ENCODE data around the gene AFAP1.

AFAP1 gene

DNA sequence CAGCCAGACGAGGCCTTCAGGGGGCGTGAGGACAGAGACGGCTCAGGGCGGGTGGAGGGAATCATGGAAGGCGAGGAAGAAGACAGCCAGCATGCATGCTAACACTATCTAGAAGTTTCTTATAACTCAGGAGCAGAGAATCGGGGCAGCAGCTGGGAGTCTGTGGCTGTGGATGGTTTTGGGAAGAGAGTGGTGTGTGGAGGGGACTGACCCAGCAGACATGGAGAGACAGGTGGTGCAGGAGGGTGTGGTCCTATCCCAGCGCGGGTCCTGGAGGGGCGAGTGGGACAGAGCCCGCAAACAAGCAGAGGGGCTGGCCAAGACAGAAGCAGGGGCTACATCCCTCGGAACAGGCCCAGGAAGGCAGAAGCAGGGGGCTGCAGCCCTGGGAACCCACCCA is 192.1 kb downstream of the AFAP1 start:
- no peak for DNase-seq

DNA sequence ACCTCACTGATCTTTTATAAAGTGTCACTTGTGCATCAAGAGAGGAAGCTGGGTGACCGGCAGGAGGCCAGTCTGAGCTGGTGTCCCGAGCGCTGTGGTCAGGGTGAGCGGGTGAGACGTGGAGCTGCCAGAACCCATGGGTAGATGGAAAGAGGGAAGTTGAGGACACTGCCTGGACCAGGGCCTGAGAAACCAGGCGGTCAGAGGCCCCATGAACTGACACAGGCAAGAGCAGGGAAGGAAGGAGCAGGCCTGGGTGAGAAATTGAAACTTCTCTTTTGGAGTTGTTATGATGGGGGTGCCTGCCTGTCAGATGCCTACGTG is 192.6 kb downstream of the AFAP1 start:
- DNase-seq: peak; percentile 29

DNA sequence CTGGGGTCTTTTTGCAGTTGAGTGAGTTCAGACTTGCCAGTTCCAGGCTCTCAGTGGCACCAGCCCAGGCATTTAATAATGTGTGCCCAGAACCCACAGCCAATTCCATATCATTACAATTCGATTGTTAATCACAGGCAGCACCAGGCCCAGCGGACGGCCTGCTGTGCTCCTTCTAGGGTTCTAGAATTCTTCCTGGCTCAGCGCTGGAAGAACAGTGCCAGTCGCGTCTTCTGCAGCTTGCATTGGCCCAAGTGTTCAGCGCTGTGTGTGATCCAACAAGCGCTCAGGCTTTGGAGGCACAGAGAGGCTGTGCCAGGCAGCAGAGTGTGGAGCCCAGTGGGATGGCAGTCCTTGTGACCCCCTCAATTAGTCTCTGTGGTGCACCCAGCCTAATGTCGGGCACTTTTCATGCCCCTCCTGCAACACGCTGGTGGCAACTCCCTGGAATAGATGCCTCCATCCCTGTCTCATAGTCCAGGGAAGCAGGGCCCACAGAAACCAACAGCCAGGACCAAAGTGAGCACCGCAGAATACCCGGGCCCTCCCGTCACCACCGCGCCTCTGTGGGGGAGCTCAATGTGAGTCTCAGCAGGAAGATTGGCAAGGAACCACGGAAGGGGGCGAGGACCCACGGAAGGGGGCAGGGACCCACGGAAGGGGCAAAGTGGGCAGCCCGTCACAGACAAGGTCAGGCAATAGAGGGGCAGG is 193.2 kb downstream of the AFAP1 start:
- DNase-seq: no peak

DNA sequence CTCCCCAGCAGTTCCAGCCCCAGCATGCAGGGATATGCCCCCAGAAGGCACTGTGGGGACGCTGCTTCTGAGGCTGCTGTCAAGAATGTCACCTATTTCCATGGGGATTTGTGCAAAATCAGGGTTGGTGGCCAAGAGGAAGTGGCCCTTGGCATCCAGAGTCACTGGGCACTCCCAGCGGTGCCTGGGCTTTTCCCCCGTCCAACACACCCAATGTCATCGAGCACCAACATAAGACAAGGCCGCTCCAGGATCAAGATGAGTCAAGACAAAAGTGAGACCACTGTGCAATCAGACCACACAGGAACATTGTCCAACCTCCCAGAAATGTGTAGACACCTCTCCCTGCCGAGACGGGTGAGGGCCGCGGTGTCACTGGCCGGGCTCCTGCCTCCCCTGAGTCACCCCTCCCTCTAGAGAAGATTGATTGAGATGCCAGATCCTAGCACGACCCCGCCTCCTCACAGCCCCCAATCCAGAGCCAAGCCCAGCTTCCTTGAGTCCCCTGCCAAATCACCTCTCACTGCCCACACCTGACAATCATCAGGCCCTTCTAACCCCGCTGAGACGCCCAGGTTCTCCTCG is 194.3 kb downstream of the AFAP1 start:
- peak; percentile 42 for DNase-seq

DNA sequence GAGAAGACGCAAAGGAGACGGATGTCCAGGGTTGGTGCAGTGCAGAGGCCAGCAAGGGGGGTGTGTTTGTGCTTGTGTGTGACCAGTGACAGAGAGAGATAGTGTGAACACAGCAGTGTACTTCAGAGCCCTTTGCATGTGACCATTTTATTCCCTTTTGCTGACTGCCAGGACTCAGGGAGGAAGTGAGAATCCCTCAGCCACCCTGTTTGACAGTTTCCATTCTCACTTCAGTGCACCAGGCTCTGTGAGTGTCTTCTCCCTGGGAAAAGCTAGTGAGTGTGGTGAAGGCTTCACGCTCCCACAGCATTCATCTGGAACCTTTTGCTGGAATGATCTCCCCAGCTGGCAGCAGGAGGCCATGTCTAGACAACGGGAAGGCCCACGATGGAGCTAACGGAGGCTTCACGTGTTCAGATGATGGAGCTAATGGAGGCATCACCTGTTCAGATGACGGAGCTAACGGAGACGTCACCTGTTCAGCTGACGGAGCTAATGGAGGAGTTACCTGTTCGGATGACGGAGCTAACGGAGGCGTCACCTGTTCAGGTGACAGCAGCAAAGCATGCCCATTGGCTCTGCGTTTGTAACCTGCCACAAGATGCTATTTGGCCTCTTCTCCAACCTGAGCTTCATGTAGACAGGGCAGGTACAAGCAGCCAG is 195.4 kb downstream of the AFAP1 start:
- peak; percentile 78 for DNase-seq

DNA sequence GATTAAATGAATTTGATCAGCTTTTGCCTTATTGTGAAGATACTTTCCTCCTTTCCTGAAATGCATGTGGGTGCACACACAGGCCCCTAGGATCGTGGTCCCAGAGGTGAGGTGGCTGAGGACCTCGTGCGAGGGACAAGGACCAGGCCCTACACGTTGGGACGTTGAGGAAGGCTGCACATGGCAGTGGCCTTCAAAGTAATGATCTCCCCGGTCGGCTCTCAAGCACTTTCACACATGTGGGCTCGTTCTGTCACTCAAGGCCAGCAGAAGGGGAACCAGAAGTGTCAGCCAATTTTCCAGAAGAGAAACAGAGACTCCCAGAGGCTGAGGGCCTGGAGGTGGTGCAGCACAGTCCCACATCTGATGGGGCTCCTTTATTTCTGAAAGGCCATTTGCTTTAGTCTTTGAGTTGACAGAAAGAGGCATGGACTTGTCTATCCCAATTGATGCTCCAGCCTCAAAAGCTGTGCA is 196.8 kb downstream of the AFAP1 start:
- peak; percentile 36 for DNase-seq

DNA sequence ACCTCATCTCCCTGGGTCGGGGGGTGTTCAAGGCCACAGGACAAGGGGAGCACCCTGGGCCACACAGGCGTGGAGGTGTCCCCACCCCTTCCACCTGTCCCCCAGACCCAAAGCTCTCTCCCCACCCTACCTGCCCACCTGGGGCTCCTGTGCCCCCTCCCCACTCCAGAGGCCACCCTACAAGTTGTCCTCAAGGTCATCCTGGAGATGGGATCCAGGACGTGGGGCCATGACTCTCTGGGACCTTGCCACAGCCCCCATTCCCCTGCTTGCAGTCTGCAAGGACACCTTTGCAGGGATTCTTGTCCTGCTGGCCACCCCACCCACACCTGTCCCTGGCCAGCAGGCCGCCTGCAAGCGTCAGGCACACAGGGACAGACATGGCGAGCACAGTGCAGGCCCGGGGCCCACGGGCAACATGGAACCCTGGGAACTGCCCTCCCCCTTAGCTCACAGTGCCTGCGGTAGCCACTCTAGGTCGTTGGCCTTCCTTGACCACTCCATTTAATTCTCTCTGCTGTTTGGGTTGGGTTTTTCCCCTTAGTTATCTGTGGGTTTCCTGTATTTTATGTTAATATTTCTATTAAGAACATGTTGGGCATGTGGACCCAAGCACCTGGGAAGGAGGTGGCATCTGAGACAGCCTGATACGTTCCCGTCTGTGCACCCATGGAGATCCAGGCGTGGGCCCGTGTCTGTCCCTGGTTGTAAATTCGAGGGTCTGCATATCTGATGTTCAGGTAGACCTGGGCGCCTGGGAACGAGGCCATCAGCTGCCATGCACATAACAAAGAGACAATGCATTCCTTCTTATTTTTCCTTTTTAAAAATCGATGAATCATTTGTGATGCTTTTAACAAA is 197.5 kb downstream of the AFAP1 start:
- DNase-seq: no peak

DNA sequence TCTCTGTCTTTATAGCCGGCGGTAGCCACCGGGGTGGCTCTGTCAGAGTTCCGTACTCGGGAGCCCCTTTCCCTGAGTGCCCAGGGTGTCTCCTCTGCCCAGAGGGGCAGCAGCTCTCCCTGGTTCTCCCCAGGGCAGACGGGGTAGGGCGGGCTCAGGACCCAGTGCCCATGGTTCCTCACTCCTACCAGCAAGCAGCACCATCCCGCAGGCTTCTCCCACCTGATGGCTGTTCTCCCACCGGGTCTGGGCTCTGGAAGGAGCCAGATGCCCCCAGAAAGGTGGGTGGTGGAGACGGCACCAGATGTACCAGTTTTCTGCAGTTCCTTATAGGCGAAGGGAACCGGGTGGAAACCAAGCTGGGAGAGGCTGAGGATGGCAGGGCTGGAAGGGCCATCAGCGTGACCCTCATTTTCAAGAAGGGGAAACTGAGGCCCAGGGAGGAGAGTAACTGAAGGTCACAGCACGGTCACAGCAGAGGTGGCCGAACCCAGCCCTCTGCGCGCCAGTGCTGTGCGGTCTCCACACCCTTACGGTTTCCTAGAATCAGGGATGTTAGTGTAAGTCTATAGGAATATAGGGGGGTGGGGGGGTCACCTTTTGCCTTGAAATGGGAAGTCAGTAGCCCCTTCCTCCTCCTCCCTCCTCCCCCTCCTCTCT is 198.7 kb downstream of the AFAP1 start:
- DNase-seq: no peak

DNA sequence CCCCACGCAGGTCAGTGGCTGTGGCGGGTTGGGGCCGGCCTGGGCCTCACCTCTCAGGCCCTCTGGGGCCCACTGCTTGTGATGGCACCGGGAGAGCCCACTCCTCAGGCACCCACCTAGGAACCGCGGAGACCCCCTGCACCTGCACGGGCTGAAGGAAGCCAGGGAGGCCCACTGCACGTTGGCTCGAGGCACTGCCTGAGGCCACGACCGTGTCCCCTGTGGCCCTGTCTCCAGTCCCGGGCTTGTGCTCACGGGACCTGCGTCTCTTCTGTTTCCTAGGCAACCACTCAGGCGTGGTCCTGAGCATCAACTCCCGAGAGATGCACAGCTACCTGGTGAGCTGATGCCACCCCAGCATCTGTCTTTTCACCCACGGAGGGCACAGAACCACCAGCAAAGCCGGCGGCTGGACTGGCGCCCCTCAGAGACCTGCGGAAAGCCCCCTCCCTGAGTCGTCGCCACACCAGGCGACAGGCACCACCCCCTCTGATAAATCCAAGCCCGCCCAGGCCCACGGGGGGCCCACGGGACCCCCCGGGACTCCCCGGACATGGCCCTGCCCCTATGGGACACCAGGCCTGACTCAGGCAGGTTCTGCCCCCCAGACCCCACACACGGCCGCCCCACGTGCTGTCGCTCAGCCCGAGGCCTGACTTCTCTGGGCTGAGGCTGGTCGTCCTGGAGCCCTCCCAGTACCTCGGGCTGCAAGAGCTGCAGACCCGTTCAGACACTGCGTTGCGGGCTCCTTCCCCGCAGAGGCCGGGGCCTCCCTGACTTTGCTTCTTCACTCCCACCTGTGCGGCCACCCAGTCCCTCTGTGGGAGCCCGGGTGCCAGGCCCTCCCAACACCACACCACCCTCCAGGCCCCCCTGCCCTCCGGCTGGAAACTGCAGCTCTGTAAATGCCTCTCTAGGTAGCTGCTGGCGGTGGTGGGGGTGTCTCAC is 199.5 kb downstream of the AFAP1 start:
- no peak for DNase-seq

DNA sequence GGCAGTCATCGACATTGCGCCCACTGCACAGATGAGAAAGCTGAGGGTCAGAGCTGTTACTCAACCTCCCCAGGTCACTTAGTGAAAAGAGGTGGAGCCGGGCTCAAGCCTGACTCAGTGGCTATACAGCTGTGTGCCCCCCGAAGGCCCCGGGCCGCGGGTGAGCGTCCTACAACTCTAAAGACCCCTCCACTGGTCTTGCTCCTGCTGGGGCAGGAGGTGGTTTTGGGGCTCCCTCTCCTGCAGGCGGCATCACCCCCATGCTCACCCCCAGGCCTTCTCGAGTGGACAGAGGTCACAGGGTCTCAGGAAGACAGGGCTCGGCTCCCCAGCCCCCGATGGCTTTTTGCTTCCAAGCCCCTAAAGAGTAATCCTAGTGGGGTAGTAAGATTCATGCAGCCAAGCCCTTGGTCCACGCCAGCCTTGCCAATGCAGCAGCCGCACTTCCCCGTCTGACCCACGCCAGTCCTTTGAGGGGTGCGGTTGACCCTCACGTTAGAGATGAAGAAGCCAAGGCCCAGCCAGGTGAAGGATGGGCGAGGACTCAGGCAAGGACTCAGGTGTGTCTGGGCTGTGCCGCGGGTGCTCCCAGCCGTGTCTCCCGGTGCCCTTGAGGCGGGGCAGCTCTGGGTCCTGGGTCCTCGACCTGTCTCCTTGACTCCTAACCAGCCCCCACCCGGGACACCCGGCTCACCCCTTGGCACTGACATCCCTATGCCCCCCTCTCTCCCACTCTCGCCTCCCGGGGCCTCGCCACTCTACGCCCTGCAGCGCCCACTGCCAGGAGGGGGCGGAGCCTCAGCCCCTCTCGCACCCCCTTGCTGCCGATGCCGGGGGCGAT is 200.4 kb downstream of the AFAP1 start:
- DNase-seq: no peak

DNA sequence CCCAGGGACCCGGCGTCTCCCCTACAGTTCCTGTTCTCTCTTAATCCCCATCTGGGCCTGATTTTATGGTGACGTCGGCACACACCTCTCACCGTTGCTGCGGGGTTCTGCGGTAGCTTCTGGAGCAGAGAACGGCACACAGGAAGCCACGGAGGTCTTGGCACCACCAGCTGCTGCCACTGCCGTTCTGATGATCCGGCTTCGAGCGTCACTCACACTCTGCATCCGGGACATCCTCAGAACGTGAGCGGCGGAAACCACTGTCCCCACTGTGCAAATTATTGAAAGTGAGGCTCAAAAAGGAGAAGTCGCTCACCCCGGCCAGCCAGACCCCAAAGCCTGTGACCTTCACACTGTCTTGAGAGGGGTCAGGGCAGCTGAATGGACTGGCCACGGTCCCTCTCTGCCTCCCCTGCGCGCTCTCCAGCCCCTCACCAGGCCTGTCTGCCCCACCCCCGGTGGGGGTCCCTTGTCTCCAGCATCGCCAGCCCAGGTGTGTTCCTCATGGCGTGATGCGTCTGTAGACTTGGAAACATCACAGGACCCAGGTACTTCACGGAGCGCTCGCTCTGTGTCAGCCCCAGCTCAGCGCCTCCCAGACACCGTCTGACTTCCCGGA is 201.1 kb downstream of the AFAP1 start:
- no peak for DNase-seq

DNA sequence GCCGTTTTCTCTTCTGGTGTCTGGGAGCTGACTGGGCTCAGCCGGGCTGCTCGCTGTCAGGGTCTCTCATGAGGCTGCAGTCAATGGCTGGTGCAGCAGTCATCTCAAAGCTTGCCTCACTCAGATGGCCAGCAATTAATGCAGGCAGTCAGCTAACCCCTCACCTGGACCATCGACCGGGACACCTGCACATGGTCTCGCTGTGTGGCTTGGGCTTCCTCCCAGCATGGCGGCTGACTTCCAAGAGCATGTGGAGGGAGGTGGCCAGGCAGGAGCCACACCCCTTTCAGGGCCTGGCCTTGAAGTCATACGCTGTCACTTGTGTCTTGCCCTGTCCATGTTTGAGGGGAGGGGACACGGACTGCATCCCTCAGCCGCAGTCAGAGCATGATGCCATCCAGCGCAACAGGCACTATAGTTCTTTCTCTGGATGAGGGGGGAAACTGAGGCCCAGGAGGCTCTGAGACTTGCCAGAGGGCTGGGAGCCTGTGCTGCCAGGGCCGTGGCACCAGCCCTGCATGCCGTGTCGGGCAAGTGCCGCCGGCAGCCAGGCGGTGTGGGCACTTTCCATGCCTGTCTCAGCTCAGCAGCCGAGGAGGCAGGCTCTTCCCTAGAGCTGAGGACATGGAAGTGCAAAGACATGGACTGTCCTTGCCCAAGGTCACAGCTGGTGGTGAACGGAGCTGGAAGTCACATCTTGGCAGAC is 201.8 kb downstream of the AFAP1 start:
- no peak for DNase-seq

DNA sequence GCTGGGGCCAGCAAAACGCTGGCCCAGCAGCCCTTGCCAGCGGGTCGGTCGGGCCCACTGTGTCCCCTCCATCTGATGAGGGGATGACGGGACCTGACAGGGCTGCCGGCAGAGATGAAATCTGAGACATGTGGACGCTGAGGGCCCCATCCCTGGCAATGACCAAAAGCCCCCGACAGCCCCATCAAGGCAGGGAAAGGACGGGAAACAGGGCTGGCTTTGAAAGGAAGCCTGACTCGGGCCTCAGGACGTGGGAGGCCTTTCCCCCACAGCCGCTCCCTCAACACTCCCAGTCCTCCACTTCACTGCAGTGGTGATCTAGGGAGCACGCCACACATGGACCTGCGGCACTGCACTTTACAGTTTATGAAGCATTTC is 202.4 kb downstream of the AFAP1 start:
- no peak for DNase-seq

DNA sequence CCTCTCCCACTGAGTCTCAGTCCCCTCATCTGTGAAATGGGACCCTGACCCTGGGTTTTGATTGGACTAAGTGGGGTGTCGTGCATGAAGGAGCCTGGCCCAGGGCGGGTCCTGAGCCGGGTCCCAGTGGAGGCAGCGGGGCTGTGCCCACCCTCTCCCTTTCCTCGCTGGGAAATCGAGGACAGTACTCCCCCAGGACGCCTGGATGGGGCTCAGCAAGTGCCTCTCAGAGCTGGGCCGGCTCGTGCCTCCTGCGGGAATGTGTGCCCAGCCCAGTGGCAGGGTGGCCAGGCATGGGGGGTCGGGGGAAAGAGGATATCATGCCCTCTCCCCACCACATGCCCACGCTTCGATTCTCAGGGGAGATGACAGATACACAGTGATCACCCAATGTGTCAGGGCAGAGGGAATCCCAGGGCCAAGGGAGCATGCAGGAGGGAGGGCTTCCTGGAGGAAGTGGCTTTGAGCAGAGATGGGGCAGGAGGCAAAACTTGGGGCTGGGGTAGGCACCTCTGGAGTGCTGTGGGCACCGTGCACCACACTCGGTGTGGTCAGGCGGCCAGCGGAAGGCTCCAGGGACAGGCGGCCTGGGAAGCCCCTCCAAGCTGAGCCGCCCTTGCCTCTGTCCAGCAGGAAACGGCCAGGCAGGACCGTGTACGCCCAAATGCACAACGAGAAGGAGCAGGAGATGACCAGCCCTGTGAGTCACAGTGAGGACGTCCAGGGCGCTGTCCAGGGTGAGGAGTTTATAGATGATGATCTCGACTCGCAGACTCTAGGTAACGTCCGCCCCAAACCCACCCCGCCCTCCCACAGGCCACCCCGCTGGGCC is 203.0 kb downstream of the AFAP1 start:
- DNase-seq: no peak

DNA sequence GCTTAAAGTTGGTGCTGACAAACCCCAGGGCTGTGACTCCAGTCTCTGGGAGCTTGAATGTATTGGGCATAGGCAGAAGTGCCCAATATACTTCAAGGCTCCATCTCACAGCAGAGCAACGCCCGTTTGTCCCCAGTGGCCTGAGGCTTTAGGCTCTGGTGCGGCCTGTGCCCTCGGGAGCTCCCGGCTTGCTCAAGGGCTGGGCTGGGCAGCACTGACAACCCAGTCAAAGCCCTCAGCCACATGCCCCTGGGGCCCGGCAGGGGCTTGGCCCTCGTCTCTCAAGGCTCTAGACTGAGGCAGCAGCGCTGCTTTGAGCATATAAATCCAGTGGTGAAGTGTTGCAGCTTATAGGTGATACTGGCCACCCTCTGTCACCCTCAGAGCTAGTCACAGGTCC is 203.7 kb downstream of the AFAP1 start:
- no peak for DNase-seq

DNA sequence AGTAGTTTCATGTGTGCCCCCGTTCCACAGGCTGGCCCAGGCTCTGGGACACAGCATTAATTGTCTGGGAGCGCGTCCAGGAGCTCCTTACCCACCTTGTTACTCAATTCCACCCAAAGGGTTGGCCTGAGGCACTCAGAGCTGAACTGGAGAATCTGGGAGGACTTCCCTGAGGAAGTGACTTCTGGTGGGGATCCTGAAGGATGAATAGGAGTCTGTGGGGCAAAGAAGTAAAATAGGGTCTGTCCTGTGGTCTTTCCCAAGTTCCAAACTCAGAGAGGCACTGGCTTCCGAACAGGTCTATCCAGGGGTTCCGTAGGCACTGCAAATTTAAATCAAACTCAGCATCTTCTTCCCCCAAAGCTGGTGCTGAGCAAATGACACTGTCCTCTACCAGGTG is 204.3 kb downstream of the AFAP1 start:
- no peak for DNase-seq

DNA sequence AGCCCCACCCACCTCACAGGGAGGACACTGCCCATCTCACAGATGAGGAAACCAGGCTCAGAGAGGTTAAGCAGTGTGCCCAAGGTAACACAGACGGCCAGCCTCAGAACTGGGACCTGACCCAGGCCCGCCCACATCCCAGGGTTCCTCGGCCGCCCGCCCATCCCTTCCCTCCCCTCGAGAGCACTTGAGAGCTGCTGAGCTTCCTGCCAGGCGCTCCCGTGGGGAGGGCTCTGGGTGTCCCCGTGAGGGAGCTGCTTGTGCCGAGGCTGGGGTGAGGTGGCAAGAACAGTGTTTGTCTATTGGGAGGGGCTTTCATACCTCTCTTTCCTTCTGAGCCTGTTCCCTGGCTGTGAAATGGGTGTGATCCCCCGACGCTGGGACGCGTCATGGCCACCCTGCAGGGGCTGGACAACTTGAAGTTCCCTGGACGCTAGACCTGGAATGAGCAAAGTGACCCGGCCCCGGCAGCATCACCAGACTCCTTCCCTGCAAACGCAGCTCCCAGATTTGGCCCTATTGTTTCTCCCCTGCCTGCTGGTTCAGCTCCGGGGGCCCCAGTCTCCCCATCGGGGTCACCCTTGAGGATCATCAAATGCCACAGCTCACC is 204.9 kb downstream of the AFAP1 start:
- no peak for DNase-seq
